Measurements from ENCODE around the gene PDE4D. TPM values are rescaled to one million over a fixed set of nuclear protein-coding genes. Genes with fewer than 3 reads are reported as not detected.

The PDE4D gene
- total RNA-seq, 1 experiment from 2014 or later: 2.1 TPM

GRCh38 chr5:59593439-59594007, 300.0 kb downstream of the PDE4D start:
- Histone ChIP-seq H3K23ac (ENCODE audit: insufficient read length, low read depth, low read length) (no peak overlapping the region), H3K18ac (ENCODE audit: insufficient read length, low read depth, low read length) (no peak overlapping the region), H3T11ph (ENCODE audit: low read length) (no peak overlapping the region), H3K23me2 (ENCODE audit: insufficient read length, low read depth, low read length, poor library complexity, severe bottlenecking) (no peaks in the 10 kb centered on the region), H2AK5ac (ENCODE audit: insufficient read length, low read length) (no peak overlapping the region), H4K5ac (ENCODE audit: insufficient read length, low read depth, low read length) (no peak overlapping the region), H2BK20ac (ENCODE audit: low read depth, low read length, poor library complexity, severe bottlenecking) (no peak overlapping the region), H3K79me2 (ENCODE audit: insufficient read depth, low read length) (no peaks in the 10 kb centered on the region), H4K91ac (ENCODE audit: insufficient read length, low read depth, low read length) (no peak overlapping the region), H4K8ac (replicated peaks; ENCODE audit: insufficient read length, low read depth, low read length) (no peak overlapping the region), H3K27me3 (ENCODE audit: insufficient read depth, low read length) (no peaks in the 10 kb centered on the region), H3K27ac (ENCODE audit: insufficient read length, low read depth, low read length) (no peak overlapping the region), H4K20me1 (ENCODE audit: control insufficient read depth, insufficient read depth, insufficient read length) (no peaks in the 10 kb centered on the region), H2BK5ac (ENCODE audit: insufficient read length, low read length) (no peak overlapping the region), H3K56ac (ENCODE audit: insufficient read length, low read depth, low read length) (no peak overlapping the region), H3K14ac (ENCODE audit: insufficient read depth, low read length) (no peak overlapping the region), H3K79me1 (ENCODE audit: insufficient read depth, low read depth, low read length, poor library complexity, severe bottlenecking) (no peaks in the 10 kb centered on the region), H3K4me1 (ENCODE audit: insufficient read depth, low read length) (no peaks in the 10 kb centered on the region; the same call in 1 of the 2 replicates), H2BK12ac (ENCODE audit: insufficient read length, low read depth, low read length) (no peak overlapping the region), H2BK15ac (ENCODE audit: low read depth, low read length) (no peak overlapping the region), H3K4me2 (ENCODE audit: insufficient read depth, insufficient read length, low read length) (no peak overlapping the region), H2BK120ac (ENCODE audit: low read depth, low read length, poor library complexity, severe bottlenecking) (no peak overlapping the region), H3K9ac (ENCODE audit: extremely low read depth, insufficient read length, low read length) (no peak overlapping the region), H2AFZ (ENCODE audit: low read length) (no peak overlapping the region), H3K4ac (ENCODE audit: low read depth, low read length) (no peak overlapping the region), H3K9me3 (ENCODE audit: control insufficient read depth, low read depth, low read length) (no peaks in the 10 kb centered on the region)
- Mint-ChIP-seq H3K9me3 (0 out of 5 replicates have a peak, but pooled peaks cover 0 to 4% of the 10 kb centered on the region in 2 experiments), H3K27ac (peak overlapping the region in 1 of 3 experiments; percentile 72; a peak in 1 of 7 replicates), H3K4me1 (peaks cover 21 to 25% of the 10 kb centered on the region in 2 experiments), H3K36me3 (ENCODE audit: insufficient read depth in 1 of 3, low read depth in 3 of 3) (no peaks in the 10 kb centered on the region), H3K4me3 (no peak overlapping the region), H3K27me3 (ENCODE audit: low read depth) (no peaks in the 10 kb centered on the region)
- DNase-seq: no peak
- TF ChIP-seq CTCF (conservative IDR thresholded peaks at IDR 0.05): no peak
- no CpG with 5 or more reads among the region's 2 CpGs for WGBS (ENCODE audit: extremely low coverage, insufficient read length, low lambda C conversion rate)
